CD4-positive, alpha-beta T cell treated with Interleukin-10 for 1 hour (primary cell): ENCODE measurements around the gene TMEM131L.
A peak's percentile ranks its signal among the peaks of the same experiment; 100 is the strongest.
"Not testable (repeated sequence)": the region's sequence is repeated elsewhere in the genome, so short reads cannot be mapped to it uniquely, and the experiment has no call there.

Source experiments
- DNase-seq: peaks from one replicate; pipeline ENCODE4 v3.0.0-alpha.2; 2020

Gene TMEM131L

DNA sequence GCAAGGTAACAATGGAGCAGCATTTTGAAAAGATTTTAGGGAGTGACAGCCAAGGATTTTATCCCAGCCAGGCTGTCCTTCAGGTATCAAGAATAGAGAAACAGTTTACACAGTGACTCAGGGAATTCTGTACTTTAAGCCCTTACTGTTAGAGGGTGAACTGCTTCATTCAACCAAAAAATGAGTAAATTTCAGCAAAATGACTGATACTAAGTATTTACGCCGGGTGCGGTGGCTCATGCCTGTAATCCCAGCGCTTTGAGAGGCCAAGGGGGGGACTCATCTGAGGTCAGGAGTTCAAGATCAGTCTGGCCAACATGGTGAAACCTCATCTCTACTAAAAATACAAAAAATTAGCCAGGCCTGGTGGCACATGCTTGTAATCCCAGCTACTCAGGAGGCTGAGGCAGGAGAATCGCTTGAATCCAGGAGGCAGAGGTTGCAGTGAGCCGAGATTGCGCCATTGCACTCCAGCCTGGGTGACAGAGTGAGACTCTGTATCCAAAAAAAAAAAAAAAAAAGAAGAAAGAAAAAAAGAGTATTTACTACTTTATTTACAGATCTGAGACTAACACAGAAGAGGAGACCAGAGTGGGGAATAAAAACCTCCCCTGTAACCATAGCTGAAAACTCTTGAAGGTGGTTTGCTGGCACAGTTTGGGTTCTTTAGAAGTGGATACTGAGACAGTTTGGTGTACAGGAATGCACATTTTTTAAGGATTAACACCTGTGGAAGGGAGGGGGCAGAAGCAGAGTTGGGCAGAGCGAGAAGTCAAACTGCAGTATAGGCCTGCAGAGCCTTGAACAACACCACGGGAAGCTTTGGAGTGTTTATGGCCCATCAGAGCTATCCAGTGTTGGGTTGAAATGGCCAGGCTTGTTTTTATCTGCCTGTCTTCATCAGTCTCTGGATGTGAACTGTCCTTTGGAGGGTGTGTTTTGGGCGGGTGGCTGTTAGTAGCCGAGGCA is 40.5 kb downstream of the TMEM131L start:
- no peak for DNase-seq

DNA sequence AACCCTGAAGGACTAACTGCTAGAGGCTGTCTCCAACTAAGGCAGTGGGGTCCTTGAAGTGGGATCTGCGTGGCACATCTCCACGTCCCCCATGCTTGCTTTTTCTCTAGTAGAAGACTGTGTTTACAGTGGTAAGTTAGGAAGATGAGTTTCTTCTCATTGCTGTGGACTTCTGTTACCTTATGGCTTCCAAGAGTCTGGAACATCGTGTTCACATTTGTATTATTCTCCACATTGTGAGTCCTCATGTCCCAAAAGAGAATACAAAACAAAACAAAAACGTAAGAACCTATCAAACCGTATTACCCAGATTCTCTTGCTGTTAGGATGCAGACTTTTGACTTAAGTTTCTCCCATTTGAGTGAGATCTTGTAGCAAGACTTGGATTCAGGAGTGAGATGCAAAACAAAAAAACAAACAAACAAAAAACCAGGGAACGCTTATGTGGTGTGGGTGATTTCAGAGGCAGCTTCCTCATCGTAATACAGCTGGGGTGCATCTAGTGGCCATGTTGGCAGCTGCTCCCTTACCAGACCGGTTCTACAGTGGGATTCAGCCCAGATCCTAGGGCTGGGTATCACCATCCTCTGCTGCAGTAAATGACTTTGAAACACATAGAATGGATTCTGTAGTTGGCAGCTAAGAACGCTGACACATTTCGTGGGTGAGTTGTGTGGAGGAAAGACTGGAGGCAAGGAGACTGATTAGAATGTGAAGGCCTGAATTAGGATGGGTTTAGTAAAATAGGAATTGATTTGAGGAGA is 41.3 kb downstream of the TMEM131L start:
- DNase-seq: no peak

DNA sequence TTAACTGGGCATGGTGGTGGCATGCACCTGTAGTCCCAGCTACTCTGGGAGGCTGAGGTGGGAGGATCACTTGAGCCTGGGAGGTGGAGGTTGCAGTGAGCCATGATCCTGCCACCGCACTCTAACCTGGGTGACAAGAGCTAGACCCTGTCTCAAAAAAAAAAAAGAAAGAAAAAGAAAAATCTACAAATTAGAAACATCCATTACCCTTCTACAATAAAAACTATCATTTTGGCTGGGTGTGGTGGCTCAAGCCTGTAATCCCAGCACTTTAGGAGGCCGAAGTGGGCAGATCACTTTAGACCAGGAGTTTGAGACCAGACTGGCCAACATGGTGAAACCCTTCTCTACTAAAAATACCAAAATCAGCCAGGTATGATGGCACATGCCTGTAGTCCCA is 43.1 kb downstream of the TMEM131L start:
- DNase-seq: not testable (repeated sequence)

DNA sequence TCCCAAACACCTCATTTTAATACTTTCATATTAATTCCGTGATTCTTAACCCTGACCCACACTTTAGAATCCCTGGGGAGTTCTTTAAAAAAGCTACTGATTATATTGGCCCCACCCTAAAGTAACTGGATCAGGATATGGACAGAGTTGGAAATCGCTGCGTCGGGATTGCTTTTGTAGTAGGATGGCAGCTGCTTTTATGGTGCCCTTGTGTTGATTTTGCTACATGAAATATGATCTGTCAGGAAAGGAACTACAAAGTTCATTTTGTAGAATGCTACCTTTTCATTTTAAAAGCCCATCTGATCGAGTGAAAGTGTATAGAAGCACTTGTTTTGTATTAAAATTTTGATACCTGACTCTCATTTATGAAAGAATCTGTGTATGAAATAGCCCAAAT is 43.6 kb downstream of the TMEM131L start:
- DNase-seq: no peak

DNA sequence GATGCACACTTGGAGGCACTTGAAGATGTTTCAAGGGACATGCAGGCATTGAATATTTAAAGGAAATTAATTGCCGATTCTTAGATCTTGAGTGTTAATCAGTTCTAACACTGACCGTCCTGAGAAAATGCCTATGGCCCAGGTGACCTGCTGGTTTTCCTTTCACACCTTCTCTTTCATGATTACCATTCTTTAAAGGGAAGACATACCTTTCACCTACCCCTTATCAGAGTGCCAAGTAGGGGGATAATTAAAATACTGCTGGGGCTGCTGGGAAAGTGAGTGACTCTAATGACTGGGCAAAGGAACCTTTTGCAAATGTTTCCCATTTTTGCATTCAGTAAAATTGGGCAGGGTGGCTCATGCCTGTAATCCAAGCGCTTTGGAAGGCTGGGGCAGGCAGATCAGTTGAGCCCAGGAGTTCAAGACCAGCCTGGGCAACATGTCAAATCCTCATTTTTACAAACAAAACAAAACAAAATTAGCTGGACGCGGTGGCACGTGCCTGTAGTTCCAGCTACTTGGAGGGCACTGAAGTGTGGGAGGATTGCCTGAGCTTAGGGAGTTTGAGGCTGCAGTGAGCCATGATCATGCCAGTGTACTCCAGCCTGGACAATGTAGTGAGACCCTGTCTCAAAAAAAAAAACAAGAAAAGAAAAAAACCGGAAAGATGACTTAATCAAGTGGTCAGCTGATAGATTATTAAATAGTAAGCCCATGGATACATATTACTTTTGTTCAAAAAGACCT is 44.3 kb downstream of the TMEM131L start:
- no peak for DNase-seq

DNA sequence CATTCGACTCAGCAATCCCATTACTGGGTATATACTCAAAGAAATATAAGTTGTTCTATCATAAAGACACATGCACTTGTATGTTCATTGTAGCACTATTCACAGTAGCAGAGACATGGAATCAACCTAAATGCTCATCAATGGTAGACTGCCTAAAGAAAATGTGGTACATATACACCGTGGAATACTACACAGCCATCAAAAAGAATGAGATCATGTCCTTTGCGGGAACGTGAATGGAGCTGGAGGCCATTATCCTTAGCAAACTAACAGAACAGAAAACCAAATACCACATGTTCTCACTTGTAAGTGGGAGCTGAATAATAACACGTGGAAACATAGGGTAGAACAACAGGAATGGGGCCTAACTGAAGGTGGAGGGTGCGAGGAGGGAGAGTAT is 44.9 kb downstream of the TMEM131L start:
- DNase-seq: no peak

DNA sequence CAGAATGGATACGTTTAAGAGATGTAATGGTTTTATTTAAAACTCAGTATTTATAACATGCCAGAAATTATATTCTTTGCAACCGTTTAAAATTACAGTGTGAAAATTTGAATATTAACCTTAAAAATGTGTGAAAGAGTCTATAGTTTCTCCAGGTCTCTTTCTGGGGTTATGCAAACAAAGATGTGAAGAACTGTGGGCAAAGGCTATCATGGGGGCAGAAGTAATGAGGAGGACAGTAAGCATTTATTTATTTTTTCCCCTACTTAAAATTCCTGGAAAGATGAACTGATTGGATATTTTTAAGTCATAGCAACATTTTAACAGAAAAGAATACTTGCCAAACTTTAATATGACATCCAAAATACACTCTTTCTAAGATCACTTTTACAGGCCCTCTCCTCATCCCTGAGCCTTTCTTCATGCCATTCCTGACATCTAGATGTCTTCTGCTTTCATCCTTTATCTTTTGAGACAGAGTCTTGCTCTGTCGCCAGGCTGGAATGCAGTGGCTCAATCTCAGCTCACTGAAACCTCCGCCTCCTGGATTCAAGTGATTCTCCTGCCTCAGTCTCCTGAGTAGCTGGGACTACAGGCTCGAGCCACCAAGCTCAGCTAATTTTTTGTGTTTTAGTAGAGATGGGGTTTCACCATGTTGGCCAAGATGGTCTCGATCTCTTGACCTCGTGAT is 46.1 kb downstream of the TMEM131L start:
- no peak for DNase-seq

DNA sequence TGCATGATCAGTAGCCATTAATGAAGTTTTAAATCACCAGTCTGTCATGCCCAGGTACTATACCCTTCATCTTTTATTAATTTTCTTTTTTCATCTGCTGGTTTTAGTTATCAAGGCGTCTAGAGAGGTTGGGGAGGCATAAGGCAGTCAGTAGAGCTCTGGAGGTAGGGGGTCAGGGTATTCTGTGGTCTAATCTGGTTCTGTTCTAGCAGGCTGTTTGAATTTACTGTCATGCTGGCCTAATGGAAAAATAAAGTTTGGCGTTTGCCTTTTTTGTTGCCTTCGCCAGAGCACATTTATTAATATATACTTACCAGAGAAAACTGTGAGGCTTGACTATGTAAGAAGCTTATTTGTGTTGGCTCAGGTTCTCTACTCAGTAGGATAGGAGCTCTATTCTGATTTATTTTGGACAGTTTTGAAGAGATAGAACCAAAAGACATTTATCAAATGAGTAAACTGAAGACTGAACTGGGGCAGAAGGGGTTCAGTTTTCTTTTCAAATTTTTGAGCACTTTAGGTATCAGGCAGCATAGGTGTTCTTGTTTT is 46.9 kb downstream of the TMEM131L start:
- DNase-seq: no peak

DNA sequence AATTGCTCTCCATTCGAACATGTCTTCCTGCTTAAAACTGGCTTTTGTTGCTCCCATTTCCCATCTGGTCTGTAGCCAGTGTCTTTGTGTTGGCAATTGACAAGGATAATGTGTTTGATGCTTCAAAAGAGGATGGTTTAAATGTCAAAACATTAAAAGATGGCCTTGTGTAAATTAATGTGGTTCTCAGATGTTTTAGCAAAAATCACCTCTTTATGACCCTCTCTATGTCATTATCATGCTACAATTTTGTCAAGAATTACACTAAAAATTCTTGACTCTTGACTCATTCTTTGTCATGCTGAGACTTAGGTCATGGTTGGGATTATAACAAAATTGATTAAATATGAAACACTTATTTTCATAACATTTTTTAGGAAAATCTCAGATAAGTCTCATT is 47.4 kb downstream of the TMEM131L start:
- no peak for DNase-seq

DNA sequence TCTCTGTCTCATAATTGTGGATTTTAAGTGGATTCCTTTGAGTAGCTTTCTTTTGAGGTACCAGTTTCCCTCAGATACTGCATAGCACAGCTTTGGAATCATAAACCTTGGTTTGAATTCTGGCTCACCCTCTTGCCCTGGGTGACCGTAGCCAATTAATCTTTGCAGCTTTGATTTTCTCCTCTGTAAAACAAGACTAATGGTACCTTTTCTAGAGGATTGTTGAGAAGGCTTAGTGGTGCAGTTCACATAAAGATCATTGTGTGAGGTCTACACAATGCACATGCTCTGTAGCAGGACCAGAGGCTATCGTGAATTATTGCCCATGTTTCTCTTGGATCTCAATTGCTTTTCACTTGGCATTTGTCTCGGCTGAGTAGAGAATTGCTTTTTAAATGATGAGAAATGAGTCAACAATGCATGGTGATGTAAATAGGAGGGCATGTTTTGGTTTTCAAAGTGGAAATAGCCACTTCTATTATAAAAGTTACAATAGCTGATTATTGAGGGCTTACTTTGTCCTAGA is 47.9 kb downstream of the TMEM131L start:
- DNase-seq: no peak

DNA sequence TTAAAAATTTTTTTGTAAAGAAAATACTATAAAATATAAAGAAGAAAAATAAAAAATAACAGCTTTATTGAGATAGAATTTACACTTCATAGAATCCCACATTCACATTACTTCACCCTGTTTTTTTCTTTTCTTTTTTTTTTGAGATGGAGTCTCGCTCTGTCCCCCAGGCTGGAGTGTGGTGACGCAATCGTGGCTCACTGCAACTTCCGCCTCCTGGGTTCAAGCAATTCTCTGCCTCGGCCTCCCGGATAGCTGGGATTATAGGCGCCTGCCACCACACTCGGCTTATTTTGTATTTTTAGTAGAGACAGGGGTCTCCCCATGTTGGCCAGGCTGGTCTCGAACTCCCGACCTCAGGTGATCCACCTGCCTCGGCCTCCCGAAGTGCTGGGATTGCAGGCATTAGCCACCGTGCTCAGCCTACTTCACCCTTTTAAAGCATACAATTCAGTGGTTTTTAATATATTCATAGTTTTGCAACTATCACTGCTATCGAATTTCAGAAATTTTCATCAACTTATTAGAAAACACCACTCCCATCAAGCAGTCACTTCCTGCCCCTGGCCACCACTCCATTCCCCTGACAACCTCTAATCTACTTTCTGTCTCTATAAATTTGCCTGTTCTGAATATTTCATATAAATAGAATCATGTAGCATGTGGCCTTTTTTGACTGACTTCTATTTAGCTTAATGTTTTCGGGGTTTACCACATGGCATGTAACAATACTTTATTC is 48.7 kb downstream of the TMEM131L start:
- DNase-seq: no peak

DNA sequence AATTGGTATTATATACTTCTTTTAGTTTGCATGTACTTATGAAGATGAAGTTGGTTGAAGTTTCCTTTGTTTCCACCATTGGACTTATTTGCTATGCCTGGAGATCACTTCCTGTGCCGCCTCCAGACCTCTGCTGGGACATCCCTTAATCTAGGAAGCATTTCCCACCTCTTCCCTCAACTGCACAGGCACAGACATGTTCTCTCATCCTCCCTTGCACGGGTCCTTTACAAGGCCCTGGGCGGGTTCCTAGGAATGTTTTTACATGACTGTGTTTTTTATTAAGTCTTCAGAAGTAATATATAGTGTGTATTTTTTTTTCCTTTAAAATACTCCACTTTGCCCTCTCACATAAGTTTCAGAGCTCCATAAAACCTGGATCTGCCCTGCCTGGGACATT is 51.0 kb downstream of the TMEM131L start:
- no peak for DNase-seq

DNA sequence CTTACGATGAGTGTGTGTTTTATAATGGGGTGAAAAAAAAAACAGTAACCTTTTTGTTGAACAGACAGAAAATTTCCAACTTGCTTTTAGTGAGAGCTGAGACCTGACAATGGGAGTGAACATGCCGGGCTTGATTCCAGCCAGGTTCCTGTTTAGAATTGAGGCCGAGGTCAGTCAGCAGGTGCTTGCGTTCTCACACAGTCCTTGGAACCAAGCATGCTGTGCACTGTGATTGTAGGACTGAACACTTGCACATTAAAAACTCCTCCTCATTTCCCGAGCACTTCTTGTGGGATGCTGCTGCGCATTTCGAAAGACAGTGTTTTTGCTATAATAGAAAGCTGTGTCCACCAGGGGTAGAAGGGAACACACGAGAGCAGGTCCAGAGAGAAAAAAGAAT is 51.8 kb downstream of the TMEM131L start:
- no peak for DNase-seq

DNA sequence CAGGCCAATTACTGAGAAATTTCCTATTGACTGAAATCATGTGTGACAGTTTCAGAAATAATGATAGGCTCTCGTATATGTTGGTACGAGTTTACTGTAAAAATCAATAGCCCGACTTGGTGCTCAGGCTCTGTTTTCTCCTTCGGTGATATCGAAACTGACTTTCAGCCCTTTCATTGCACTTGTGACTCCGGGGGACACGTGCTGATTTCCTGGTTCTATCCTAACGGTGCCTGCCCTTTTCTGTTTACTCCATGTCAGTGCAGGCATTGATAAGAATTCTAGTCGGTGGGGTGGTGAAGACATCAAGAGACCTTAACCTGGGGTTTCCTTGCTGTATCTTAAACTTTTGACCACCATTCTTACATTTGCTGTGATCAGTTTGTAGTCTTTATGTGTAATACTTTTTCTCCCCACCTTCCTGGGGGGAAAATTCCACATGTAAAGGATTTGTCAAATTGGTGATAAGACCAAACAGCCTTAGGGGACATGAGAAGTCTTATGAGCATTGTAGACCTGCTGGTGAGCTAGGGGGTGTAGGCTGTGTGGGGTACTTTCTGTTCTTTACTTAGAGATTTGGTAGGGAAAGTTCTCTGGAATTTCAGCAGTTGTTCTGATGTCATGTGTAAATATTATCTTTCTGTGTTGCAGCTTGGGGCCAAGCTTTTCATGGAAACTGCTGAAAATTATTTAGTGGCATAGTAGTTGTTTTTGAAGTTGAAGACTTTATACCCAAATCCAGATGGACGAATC is 52.7 kb downstream of the TMEM131L start:
- peak; percentile 44 for DNase-seq

DNA sequence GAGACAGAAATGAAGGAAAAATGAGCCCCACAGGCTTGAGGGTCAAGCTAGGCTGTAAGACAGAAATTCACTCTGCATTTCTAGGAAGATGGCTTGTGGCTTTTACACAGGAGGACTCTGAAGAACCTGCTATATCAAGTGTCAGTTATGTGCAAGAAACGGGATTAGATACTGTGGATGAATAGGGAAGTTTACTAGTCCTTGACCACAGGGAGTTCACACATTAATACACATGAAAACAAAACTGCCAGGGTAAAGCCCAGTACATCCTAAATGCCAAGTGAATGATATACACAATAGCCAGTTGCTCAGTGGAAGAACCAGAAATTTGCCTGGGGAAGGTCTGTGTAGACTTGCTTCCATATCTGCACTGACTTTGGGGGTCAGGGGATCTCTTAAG is 53.5 kb downstream of the TMEM131L start:
- no peak for DNase-seq

DNA sequence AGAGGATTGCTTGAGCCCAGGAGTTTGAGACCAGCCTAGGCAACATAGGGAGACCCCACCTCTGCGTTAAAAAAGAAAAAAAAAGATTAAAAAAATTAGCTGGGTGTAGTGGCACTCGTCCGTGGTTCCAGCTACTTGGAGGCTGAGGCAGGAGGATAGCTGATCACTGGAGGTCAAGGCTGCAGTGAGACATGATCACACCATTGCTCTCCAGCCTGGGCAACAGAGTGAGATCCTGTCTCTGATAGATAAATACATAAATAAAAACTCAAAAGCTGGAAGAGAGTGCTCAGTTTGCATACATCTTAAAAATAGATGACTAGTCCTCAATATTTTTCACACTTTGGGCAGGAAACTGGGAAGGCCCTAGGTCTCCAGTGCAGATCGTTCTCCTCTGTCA is 54.1 kb downstream of the TMEM131L start:
- DNase-seq: no peak

DNA sequence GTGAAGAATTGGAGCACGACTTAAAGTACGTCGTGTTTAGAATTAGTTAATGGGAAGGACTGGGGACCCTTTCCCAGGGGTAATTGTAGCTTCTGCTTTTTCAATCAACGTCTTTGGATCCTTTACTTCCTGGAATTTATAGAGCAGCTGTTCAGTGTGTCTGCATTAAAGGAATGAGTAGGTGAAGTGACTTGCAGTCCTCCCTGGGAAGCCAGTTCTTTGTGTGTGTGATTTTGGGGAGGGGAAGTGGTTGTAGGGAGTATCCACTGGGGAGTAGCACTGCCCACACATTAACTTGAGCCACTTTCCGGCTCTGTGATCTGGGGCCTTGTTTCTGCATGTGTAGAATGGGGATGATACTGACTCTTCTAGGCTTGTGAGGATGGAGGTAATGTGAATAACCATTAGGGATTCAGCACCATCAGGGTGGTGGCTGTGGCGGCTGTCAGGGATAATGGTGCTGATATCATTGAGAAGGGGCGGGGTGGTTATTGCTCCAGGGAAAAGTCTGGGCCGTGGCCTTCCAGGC is 54.7 kb downstream of the TMEM131L start:
- DNase-seq: no peak

DNA sequence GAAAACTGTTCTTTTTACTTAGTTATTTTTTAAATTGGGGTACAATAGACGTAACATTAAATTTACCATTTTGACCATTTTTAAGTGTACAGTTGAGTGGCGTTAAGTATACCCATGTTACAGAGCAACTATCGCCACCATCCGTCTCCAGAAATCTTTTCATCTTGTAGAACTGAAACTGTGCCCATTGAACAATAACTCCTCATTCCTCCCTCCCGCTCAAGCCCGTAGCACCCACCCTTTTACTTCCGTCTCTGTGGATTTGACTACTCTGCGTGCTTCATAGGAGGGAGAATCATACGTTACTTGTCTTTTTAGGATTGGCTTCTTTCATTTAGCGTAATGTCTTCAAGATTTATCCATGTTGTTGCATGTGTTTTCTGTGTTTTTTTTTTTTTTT is 55.3 kb downstream of the TMEM131L start:
- peak; percentile 40 for DNase-seq

DNA sequence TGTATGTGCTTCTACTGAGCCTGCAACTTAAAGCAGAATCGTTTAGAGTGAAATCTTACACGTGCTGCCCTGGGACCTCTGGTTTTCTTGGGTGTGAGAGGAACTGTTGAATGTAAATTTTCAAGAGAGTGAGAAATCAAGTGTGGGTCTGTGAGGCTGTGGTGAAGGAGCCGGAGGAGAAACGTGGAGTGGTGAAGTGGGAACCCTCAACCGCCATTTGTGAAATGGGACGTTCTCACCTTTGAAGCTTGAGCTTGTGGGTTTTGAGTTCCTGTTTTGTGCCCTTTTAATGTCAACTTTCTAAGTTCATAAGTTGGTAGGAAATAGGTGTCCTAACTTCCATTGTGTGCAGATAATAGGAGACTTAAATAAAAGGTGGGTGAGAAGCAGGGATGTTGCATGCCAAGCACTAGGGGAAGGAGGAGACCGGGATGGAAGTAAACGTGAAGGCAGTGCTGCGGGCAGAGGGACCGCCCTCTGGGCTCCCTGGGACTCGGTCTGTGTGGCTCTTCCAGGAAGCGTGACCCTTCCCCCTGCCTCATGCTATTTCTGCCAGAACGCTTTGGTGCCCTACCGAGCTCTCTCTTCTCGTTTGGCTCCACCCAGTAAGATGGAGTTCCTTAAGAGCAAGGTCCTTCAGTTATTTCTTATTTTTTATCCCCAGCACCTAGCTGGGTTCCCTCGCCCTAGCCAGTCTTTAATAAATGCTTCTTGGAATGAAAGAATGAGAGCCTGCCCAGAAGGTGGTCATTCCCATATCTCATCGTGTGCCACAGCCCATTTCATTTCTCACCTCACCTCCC is 56.0 kb downstream of the TMEM131L start:
- peak; percentile 73 for DNase-seq

DNA sequence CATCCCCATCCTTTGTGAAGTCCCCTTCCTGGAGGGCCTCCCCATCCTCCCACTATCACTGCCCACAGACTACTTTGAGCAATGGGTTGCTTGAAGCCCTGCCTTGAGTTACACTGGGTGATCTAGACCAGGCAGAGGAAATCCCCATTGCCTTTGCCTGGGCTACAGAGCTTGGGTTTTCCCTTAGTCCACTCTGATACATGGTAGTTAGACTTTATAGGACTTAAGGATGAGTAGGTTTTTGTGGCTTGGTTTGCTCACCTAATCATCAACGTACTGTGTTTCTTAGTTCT is 56.6 kb downstream of the TMEM131L start:
- DNase-seq: peak; percentile 66
